ENCODE measurements around the gene TGFBRAP1.

TGFBRAP1 gene

GRCh38 chr2:105309147-105309545 lies 20.4 kb downstream of the TGFBRAP1 start:
- Histone ChIP-seq H3K4me2 (ENCODE audit: low read depth, low read length) (no peak overlapping the region), H3K4me1 (ENCODE audit: low read length) (no peaks in the 10 kb centered on the region), H3K9me2 (replicated peaks; ENCODE audit: insufficient read depth, low read length) (no peaks in the 10 kb centered on the region), H4K20me1 (ENCODE audit: insufficient read depth, low read length) (no peaks in the 10 kb centered on the region), H3K36me3 (replicated peaks; ENCODE audit: insufficient read depth, low read length) (0 out of 2 replicates have a peak, but pooled peaks cover 2% of the 10 kb centered on the region), H3K9me3 (replicated peaks; ENCODE audit: insufficient read depth, low read length) (no peaks in the 10 kb centered on the region), H3K27me3 (replicated peaks; ENCODE audit: insufficient read depth, low read length) (no peaks in the 10 kb centered on the region), H3K27ac (ENCODE audit: low read length) (no peak overlapping the region), H3K79me2 (ENCODE audit: low read length) (peaks cover 89% of the 10 kb centered on the region), H3F3A (ENCODE audit: insufficient read depth, low read length) (no peaks in the 10 kb centered on the region), H2AFZ (ENCODE audit: low read length) (no peak overlapping the region), H3K9ac (ENCODE audit: low read length) (no peak overlapping the region), H3K4me3 (ENCODE audit: low read length) (no peak overlapping the region)
- TF ChIP-seq CTCF (IDR thresholded peaks at IDR 0.05; ENCODE audit: low read length), result no peak
- TF ChIP-seq EZH2 (optimal IDR thresholded peaks at IDR 0.05; ENCODE audit: low read depth, low read length), result no peak
- no peak for TF ChIP-seq EZH2phosphoT487 (IDR thresholded peaks at IDR 0.05; ENCODE audit: low read length)
- DNase-seq, result no peak

GRCh38 chr2:105308382-105309146 lies 21.0 kb downstream of the TGFBRAP1 start:
- Histone ChIP-seq H3K4me1 (ENCODE audit: low read length) (no peaks in the 10 kb centered on the region), H3K9me3 (replicated peaks; ENCODE audit: insufficient read depth, low read length) (no peaks in the 10 kb centered on the region), H4K20me1 (ENCODE audit: insufficient read depth, low read length) (no peaks in the 10 kb centered on the region), H2AFZ (ENCODE audit: low read length) (no peak overlapping the region), H3K27ac (ENCODE audit: low read length) (no peak overlapping the region), H3F3A (ENCODE audit: insufficient read depth, low read length) (no peaks in the 10 kb centered on the region), H3K36me3 (replicated peaks; ENCODE audit: insufficient read depth, low read length) (0 out of 2 replicates have a peak, but pooled peaks cover 2% of the 10 kb centered on the region), H3K27me3 (replicated peaks; ENCODE audit: insufficient read depth, low read length) (no peaks in the 10 kb centered on the region), H3K9ac (ENCODE audit: low read length) (no peak overlapping the region), H3K4me3 (ENCODE audit: low read length) (no peak overlapping the region), H3K4me2 (ENCODE audit: low read depth, low read length) (no peak overlapping the region), H3K9me2 (replicated peaks; ENCODE audit: insufficient read depth, low read length) (no peaks in the 10 kb centered on the region), H3K79me2 (ENCODE audit: low read length) (peaks cover 90% of the 10 kb centered on the region)
- no peak for DNase-seq
- TF ChIP-seq CTCF (IDR thresholded peaks at IDR 0.05; ENCODE audit: low read length), result no peak
- no peak for TF ChIP-seq EZH2phosphoT487 (IDR thresholded peaks at IDR 0.05; ENCODE audit: low read length)

- H3K79me2 ChIP-seq (ENCODE audit: low read length), result peaks cover 90% of the 10 kb centered on the region
- no peaks in the 10 kb centered on the region for H3F3A ChIP-seq (ENCODE audit: insufficient read depth, low read length)
- H3K36me3 ChIP-seq (replicated peaks; ENCODE audit: insufficient read depth, low read length), result 0 out of 2 replicates have a peak, but pooled peaks cover 2% of the 10 kb centered on the region
- DNase-seq, result no peak
- no peaks in the 10 kb centered on the region for H3K27me3 ChIP-seq (replicated peaks; ENCODE audit: insufficient read depth, low read length)
- no peak overlapping the region for H3K27ac ChIP-seq (ENCODE audit: low read length)
- no peak overlapping the region for H3K4me3 ChIP-seq (ENCODE audit: low read length)
- no peak for TF ChIP-seq EZH2 (optimal IDR thresholded peaks at IDR 0.05; ENCODE audit: low read depth, low read length)
- TF ChIP-seq CTCF (IDR thresholded peaks at IDR 0.05; ENCODE audit: low read length), result no peak
- TF ChIP-seq EZH2phosphoT487 (IDR thresholded peaks at IDR 0.05; ENCODE audit: low read length), result no peak
- no peaks in the 10 kb centered on the region for H3K9me2 ChIP-seq (replicated peaks; ENCODE audit: insufficient read depth, low read length)
- no peak overlapping the region for H3K9ac ChIP-seq (ENCODE audit: low read length)
- H4K20me1 ChIP-seq (ENCODE audit: insufficient read depth, low read length), result no peaks in the 10 kb centered on the region
- no peak overlapping the region for H3K4me2 ChIP-seq (ENCODE audit: low read depth, low read length)
- H3K4me1 ChIP-seq (ENCODE audit: low read length), result no peaks in the 10 kb centered on the region
- no peaks in the 10 kb centered on the region for H3K9me3 ChIP-seq (replicated peaks; ENCODE audit: insufficient read depth, low read length)
- no peak overlapping the region for H2AFZ ChIP-seq (ENCODE audit: low read length)
These were observed 21.6 kb downstream of the TGFBRAP1 start for GRCh38 chr2:105307962-105308361.
